ELR (cell line): ENCODE data around the gene ITPRID1.

Source experiments
- DNase-seq: peaks from one replicate; pipeline ENCODE4 v3.0.0-alpha.2; 2015; ENCODE audit warnings: low read depth

ITPRID1 gene

GRCh38 chr7:31633894-31634494 lies 120.1 kb downstream of the ITPRID1 start:
- DNase-seq: peak; percentile 70

- DNase-seq: no peak
Measured at GRCh38 chr7:31640381-31640780, 126.5 kb downstream of the ITPRID1 start.

DNA sequence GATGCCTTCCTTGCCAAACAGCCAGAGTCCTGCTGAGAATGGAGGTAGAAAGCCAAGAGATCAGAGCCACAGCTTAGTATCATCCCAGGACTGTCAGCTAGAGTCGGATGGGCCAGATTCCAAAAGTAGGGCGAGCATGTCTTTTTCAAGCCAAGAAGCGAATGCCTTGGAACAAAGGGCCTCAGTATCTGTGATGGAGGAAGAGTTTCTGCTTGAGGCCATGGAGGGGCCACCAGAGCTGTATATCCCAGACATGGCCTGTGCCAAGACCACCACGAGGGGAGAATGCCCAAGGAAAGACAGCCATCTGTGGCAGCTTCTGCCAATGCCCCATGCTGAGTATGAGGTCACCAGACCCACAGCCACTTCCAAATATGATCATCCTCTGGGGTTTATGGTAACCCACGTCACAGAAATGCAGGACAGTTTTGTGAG lies 128.8 kb downstream of the ITPRID1 start:
- no peak for DNase-seq

- no peak for DNase-seq
Measured at GRCh38 chr7:31646942-31647341, 133.1 kb downstream of the ITPRID1 start.

GRCh38 chr7:31647511-31647910 lies 133.6 kb downstream of the ITPRID1 start:
- no peak for DNase-seq

DNA sequence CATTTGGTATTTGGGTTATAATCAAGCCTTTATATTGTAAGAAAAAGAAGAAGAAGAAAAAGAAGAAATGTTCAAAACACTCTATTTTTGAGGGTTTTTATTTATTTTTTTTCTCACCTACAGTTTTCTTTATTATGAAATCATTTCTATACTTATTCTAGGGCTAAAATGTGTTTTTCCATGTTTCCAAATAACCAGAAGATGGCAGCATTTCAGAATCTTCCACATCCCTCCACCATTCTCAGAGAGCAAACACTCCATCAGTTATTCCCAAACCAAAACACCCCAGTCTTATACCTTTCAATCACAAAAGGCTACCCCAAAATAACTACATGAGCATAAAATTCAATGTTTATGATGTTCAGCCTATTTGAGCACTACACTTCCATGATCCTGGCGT lies 134.4 kb downstream of the ITPRID1 start:
- no peak for DNase-seq

DNA sequence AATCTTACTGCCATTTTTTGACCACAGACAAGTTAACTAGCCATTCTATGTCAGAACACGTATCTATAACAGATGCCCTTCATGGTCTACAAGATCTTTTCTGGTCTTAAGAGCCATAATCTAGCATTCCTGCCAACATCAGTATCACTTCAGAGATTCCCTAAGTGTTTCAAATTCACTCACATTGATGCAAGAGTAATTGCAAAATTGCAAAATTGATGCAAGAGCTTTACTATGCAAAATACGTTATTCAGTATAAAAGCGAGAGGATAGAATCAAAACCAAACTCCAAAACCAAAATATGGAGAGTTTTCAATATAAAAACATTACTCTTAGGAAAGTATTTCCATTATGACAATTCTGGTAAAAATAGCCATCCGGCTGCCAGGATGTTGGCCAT lies 135.0 kb downstream of the ITPRID1 start:
- no peak for DNase-seq

- no peak for DNase-seq
Measured at GRCh38 chr7:31651234-31652062, 137.6 kb downstream of the ITPRID1 start.

DNA sequence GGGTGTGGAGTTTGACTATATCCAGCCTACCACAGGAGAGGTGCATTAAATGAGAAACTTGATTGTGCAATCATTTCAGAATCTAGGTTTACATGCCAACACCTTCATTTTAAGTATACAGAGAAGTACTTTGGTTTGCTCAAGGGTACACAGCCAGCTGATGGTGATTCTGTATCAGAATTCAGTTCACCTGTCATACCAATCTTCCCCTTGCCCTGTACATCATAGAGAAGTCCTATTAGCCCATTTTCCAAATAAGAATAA lies 138.1 kb downstream of the ITPRID1 start:
- DNase-seq: no peak

DNA sequence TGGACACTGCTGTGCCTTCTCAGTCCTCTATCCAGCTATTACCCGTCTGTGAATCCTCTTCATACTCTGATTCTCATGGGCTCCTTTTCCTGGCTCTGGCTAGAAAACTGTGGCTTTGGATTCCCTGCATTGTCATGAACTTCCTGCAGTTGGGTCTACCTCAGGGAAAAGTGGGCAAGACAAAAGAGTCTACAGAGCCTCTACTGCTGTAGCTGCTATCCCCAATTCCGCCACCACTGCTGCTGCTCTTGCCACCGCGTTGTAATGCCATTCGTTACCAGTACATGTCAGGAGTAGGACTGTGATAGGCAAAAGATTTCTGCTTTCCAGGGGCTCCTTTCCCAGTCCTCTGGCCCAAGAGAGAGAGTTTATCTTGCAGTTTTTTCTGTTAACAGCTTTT lies 149.2 kb downstream of the ITPRID1 start:
- peak; percentile 10 for DNase-seq

- DNase-seq: no peak
Measured at GRCh38 chr7:31664890-31665289, 151.0 kb downstream of the ITPRID1 start.

DNA sequence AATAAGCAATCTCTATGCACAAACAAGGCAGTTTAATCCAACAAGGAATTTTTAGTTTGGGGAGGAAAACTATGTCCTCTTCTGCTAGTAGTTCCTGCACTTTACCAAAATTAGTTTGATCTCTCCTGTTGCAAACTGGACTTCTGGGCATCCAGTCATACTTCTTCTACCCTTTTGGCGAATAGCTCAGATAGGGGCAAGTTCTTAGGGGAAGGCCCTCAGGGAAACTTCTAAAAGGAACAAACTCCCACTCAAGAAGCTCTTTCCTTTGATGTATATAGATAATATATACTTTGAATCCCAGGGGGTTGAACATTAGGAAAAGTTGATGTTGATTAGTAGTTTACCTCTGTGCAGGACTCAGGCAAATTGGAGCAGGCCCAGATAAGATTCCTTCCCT lies 151.7 kb downstream of the ITPRID1 start:
- no peak for DNase-seq

GRCh38 chr7:31669461-31669860 lies 155.6 kb downstream of the ITPRID1 start:
- DNase-seq: no peak

- no peak for DNase-seq
Measured at GRCh38 chr7:31679574-31680305, 165.8 kb downstream of the ITPRID1 start.

- DNase-seq: no peak
Measured at GRCh38 chr7:31683445-31684225, 169.7 kb downstream of the ITPRID1 start.

DNA sequence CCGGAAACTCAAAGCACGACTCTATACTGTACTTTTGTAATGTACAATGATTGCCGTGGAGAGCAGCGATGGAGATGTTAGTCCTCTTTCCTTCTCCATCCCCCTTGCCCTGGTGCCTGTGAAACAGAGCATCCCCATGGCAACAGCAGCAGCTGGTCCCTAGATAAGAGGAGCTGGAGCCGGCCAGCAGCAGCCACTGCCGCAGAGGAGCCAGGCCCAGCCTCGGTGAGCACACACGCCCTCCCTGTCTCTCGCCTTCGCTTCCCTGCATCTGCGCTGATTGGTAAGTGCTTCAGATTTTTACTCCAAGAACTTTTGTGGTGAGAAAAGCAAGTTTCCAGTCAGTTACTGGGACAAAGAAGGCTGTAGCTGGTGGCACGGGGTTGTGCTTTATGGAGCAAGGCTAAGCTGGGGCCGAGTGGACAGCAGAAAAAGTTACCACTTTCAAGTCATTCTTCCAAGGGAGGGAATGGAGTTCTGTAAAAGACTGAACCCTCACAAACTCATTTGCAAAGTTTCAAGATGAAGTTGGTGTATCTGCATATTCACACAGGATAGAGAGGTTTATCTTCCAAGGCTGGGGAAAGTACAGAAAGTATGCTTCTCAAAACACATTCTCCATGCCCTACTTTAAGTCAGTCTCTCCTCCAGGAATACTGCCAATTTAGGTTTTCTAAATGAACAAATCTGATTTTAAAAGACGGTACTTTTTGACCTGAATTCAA lies 173.3 kb downstream of the ITPRID1 start, which contains the start of gene PPP1R17:
Gene PPP1R17, plus strand, starts transcription at position 192 of the 725 bp plus-strand sequence. CDS start 5,227 bp downstream, outside the sequence.
- DNase-seq: no peak

DNA sequence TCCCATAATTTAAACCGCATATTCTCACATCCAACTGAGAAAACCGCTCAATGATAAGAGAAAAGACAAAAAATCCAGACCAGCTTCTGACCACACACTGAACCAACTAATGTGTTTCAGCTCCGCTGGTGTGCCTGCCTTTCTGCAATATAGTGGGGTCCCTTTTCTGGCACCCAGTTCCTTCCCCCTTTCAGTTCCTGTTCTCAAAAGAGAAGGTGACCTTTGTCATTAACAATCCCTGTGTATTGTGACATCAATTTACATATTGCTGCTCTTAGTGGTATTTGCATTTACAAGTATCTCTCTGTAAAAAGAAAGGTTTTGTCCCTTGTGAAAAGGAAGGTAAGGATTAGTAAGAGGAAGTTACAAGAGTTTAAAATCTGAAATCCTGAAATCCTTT lies 174.5 kb downstream of the ITPRID1 start:
- DNase-seq: no peak

- no peak for DNase-seq
Measured at GRCh38 chr7:31688996-31689395, 175.1 kb downstream of the ITPRID1 start.

GRCh38 chr7:31690935-31691334 lies 177.0 kb downstream of the ITPRID1 start:
- no peak for DNase-seq

DNA sequence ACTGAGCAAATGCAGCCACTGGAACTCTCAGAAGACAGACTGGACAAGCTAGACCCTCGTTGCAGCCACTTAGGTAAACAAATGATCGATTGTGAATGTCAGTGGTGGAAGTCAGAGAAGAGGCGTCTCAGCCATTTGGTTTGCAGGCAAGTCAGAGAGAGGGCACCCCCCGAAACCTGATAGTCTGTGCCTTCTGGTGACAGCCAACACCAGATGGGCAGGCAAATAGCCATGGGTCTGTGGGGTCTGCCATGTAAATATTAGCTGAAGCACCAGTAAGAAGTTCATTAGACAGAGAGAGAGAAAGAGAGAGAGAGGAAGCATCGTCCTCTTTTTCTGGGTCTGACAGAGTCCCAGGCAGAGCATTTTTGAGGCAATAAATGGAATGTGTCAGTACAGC lies 178.6 kb downstream of the ITPRID1 start:
- DNase-seq: no peak

DNA sequence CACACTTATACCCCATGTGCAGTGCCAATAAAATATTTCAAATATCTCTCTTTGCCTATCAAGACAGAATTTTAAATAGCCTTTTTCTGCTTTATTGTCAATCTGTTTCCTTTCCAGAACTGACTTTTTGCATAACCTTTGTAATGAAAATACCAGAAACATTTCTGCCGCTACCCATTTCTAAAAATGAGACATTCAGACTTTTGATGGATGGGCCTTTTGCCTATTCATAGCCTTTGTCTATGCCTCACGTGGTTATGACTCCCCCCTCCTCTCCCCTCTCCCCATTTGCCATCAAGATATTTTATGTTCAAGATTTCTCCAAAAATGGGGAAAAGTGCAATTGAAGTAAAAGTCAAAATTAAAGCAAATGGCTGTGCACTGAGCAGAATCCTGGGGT lies 179.0 kb downstream of the ITPRID1 start:
- no peak for DNase-seq
